ENCODE measurements around the gene KRT79. TPM values are rescaled to one million over a fixed set of nuclear protein-coding genes. Genes with fewer than 3 reads are reported as not detected.

Gene KRT79
- total and polyA plus RNA-seq, 11 donors: 0.24 TPM; not detected in 10

GRCh38 chr12:52825961-52826360, 8.2 kb downstream of the KRT79 start:
- Histone ChIP-seq H3K27me3 (peaks cover 0 to 2% (median 0%) of the 10 kb centered on the region in 9 donors), H3K4me3 (no peak overlapping the region), H3K27ac (no peak overlapping the region), H3K4me1 (no peaks in the 10 kb centered on the region), H3K9me3 (no peaks in the 10 kb centered on the region), H3K36me3 (no peaks in the 10 kb centered on the region)
- WGBS, 4 donors: 64 to 74% (median 68%) methylated on average over 4 of the region's 4 CpGs
- TF ChIP-seq CTCF (IDR thresholded peaks at IDR 0.05) (no peak), POLR2A (IDR thresholded peaks at IDR 0.05) (no peak)
- ATAC-seq: no peak
- intact Hi-C loops (cut with DNase I): no loop called here
- DNase-seq: no peak

GRCh38 chr12:52824741-52825410, 9.2 kb downstream of the KRT79 start:
- ATAC-seq (no peak), DNase-seq (no peak)
- Histone ChIP-seq H3K27me3 (peaks cover 0 to 11% (median 0%) of the 10 kb centered on the region in 9 donors), H3K27ac (no peak overlapping the region), H3K9me3 (no peaks in the 10 kb centered on the region), H3K4me3 (no peak overlapping the region), H3K36me3 (no peaks in the 10 kb centered on the region), H3K4me1 (no peaks in the 10 kb centered on the region)
- intact Hi-C loops (cut with DNase I): no loop called here
- TF ChIP-seq CTCF (IDR thresholded peaks at IDR 0.05): no peak
- WGBS, 4 donors: 79 to 92% (median 88%) methylated on average over 5 of the region's 5 CpGs

- peaks cover 0 to 20% (median 0%) of the 10 kb centered on the region in 9 donors for H3K27me3 ChIP-seq
Observed at GRCh38 chr12:52823761-52824450, 10.2 kb downstream of the KRT79 start.

More at GRCh38 chr12:52823761-52824450, 10.2 kb downstream of the KRT79 start:
- DNase-seq (no peak), ATAC-seq (no peak)
- intact Hi-C loops (cut with DNase I): no loop called here
- TF ChIP-seq CTCF (IDR thresholded peaks at IDR 0.05) (no peak), POLR2A (IDR thresholded peaks at IDR 0.05) (no peak)
- H3K27ac ChIP-seq: no peak overlapping the region
- no peak overlapping the region for H3K4me3 ChIP-seq
- H3K9me3 ChIP-seq: no peaks in the 10 kb centered on the region
- H3K4me1 ChIP-seq: no peaks in the 10 kb centered on the region
- H3K36me3 ChIP-seq: no peaks in the 10 kb centered on the region
- WGBS, 4 donors: 84 to 96% (median 92%) methylated on average over 10 to 15 of the region's 15 CpGs

Data from heart left ventricle (tissue), 16 donors.